ENCODE data around the gene HMGCLL1. TPM values are rescaled to one million over a fixed set of nuclear protein-coding genes. Genes with fewer than 3 reads are reported as not detected.
A peak's percentile ranks its signal among the peaks of the same experiment; 100 is the strongest.

The HMGCLL1 gene
- total and polyA plus RNA-seq, 2 donors (not counting 1 experiment from before 2014, with no cell fraction given), result 0.05 to 0.83 TPM

GRCh38 chr6:55405474-55406235, 173.3 kb downstream of the HMGCLL1 start:
- peak in 1 of 2 donors; percentile 40 for DNase-seq (ENCODE audit: low read depth in 2 of 2)
- H4K20me1 ChIP-seq (ENCODE audit: control insufficient read depth, extremely low read depth, insufficient read depth, low read length), result no peaks in the 10 kb centered on the region
- H3K4me2 ChIP-seq (ENCODE audit: extremely low read depth, insufficient read depth, low read length), result no peak overlapping the region
- H3K4me1 ChIP-seq (ENCODE audit: control insufficient read depth, extremely low read depth, insufficient read depth, low read length), result no peaks in the 10 kb centered on the region
- H3K79me2 ChIP-seq (ENCODE audit: control insufficient read depth, insufficient read depth, low read length), result no peaks in the 10 kb centered on the region
- no peaks in the 10 kb centered on the region for H3K36me3 ChIP-seq (ENCODE audit: control insufficient read depth, insufficient read depth, low read length)
- H3K27ac ChIP-seq (ENCODE audit: insufficient read depth, low read length), result no peak overlapping the region
- H3K9me3 ChIP-seq (ENCODE audit: control insufficient read depth, insufficient read depth, low read depth, low read length), result no peaks in the 10 kb centered on the region
- H3K27me3 ChIP-seq (ENCODE audit: control insufficient read depth, insufficient read depth, low read length), result no peaks in the 10 kb centered on the region
- no peak overlapping the region for H3K4me3 ChIP-seq (replicated peaks in 1 of 4; ENCODE audit: control extremely low read depth in 1 of 4, insufficient read depth in 1 of 4, low read depth in 3 of 4, low read length in 4 of 4)
- TF ChIP-seq, protein P1, sequence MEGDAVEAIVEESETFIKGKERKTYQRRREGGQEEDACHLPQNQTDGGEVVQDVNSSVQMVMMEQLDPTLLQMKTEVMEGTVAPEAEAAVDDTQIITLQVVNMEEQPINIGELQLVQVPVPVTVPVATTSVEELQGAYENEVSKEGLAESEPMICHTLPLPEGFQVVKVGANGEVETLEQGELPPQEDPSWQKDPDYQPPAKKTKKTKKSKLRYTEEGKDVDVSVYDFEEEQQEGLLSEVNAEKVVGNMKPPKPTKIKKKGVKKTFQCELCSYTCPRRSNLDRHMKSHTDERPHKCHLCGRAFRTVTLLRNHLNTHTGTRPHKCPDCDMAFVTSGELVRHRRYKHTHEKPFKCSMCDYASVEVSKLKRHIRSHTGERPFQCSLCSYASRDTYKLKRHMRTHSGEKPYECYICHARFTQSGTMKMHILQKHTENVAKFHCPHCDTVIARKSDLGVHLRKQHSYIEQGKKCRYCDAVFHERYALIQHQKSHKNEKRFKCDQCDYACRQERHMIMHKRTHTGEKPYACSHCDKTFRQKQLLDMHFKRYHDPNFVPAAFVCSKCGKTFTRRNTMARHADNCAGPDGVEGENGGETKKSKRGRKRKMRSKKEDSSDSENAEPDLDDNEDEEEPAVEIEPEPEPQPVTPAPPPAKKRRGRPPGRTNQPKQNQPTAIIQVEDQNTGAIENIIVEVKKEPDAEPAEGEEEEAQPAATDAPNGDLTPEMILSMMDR (conservative IDR thresholded peaks at IDR 0.05 in 1 of 2, IDR thresholded peaks at IDR 0.05 in 1 of 2; ENCODE audit: low read depth in 1 of 2, low read length in 2 of 2), result no peak
- no peak for TF ChIP-seq EZH2 (IDR thresholded peaks at IDR 0.05; ENCODE audit: low read length, missing control alignments)
- no peak overlapping the region for H3K9ac ChIP-seq (ENCODE audit: insufficient read depth, low read length)
- H2AFZ ChIP-seq (ENCODE audit: low read length), result no peak overlapping the region

- DNase-seq (ENCODE audit: low read depth in 2 of 2), result peak in 1 of 2 donors; percentile 66
- no peaks in the 10 kb centered on the region for H3K79me2 ChIP-seq (ENCODE audit: control insufficient read depth, insufficient read depth, low read length)
- H3K9me3 ChIP-seq (ENCODE audit: control insufficient read depth, insufficient read depth, low read depth, low read length), result no peaks in the 10 kb centered on the region
- H3K4me2 ChIP-seq (ENCODE audit: extremely low read depth, insufficient read depth, low read length), result no peak overlapping the region
- TF ChIP-seq, protein P1 (conservative IDR thresholded peaks at IDR 0.05 in 1 of 2, IDR thresholded peaks at IDR 0.05 in 1 of 2; ENCODE audit: low read depth in 1 of 2, low read length in 2 of 2), result no peak
- TF ChIP-seq EZH2 (IDR thresholded peaks at IDR 0.05; ENCODE audit: low read length, missing control alignments), result no peak
- no peak overlapping the region for H3K4me3 ChIP-seq (replicated peaks in 1 of 4; ENCODE audit: control extremely low read depth in 1 of 4, insufficient read depth in 1 of 4, low read depth in 3 of 4, low read length in 4 of 4)
- H3K4me1 ChIP-seq (ENCODE audit: control insufficient read depth, extremely low read depth, insufficient read depth, low read length), result no peaks in the 10 kb centered on the region
- no peak overlapping the region for H2AFZ ChIP-seq (ENCODE audit: low read length)
- no peak overlapping the region for H3K9ac ChIP-seq (ENCODE audit: insufficient read depth, low read length)
- H3K27ac ChIP-seq (ENCODE audit: insufficient read depth, low read length), result no peak overlapping the region
- H3K27me3 ChIP-seq (ENCODE audit: control insufficient read depth, insufficient read depth, low read length), result no peaks in the 10 kb centered on the region
- no peaks in the 10 kb centered on the region for H3K36me3 ChIP-seq (ENCODE audit: control insufficient read depth, insufficient read depth, low read length)
- no peaks in the 10 kb centered on the region for H4K20me1 ChIP-seq (ENCODE audit: control insufficient read depth, extremely low read depth, insufficient read depth, low read length)
Measured at GRCh38 chr6:55399351-55399750, 179.6 kb downstream of the HMGCLL1 start.

- H3K4me3 ChIP-seq (replicated peaks in 1 of 4; ENCODE audit: control extremely low read depth in 1 of 4, insufficient read depth in 1 of 4, low read depth in 3 of 4, low read length in 4 of 4), result no peak overlapping the region
- H3K27me3 ChIP-seq (ENCODE audit: control insufficient read depth, insufficient read depth, low read length), result no peaks in the 10 kb centered on the region
- H3K4me1 ChIP-seq (ENCODE audit: control insufficient read depth, extremely low read depth, insufficient read depth, low read length), result no peaks in the 10 kb centered on the region
- H3K27ac ChIP-seq (ENCODE audit: insufficient read depth, low read length), result no peak overlapping the region
- no peaks in the 10 kb centered on the region for H3K36me3 ChIP-seq (ENCODE audit: control insufficient read depth, insufficient read depth, low read length)
- H3K79me2 ChIP-seq (ENCODE audit: control insufficient read depth, insufficient read depth, low read length), result no peaks in the 10 kb centered on the region
- TF ChIP-seq, protein P1 (conservative IDR thresholded peaks at IDR 0.05 in 1 of 2, IDR thresholded peaks at IDR 0.05 in 1 of 2; ENCODE audit: low read depth in 1 of 2, low read length in 2 of 2), result no peak
- no peak for TF ChIP-seq EZH2 (IDR thresholded peaks at IDR 0.05; ENCODE audit: low read length, missing control alignments)
- no peak overlapping the region for H3K9ac ChIP-seq (ENCODE audit: insufficient read depth, low read length)
- peak in 1 of 2 donors; percentile 63 for DNase-seq (ENCODE audit: low read depth in 2 of 2)
- H4K20me1 ChIP-seq (ENCODE audit: control insufficient read depth, extremely low read depth, insufficient read depth, low read length), result no peaks in the 10 kb centered on the region
- H3K9me3 ChIP-seq (ENCODE audit: control insufficient read depth, insufficient read depth, low read depth, low read length), result no peaks in the 10 kb centered on the region
- no peak overlapping the region for H2AFZ ChIP-seq (ENCODE audit: low read length)
- H3K4me2 ChIP-seq (ENCODE audit: extremely low read depth, insufficient read depth, low read length), result peak overlapping the region; percentile 40
Measured at GRCh38 chr6:55397986-55398385, 181.0 kb downstream of the HMGCLL1 start.

All from fibroblast of lung (primary cell).